Stimulated activated CD8-positive, alpha-beta memory T cell treated with anti-CD3 and anti-CD28 coated beads, Interleukin-15, amount 100 ng/mL, for 48 hours (primary cell): ENCODE data around the gene NGEF.

Experiments
- DNase-seq, 2 donors: peaks; one replicate each; pipeline ENCODE4 v3.0.0-alpha.2; 2020; ENCODE audit warnings: low read depth in 2 of 2

Gene NGEF

GRCh38 chr2:233000886-233001750 lies 11.9 kb downstream of the NGEF start:
- no peak for DNase-seq

- DNase-seq = no peak
Observed at GRCh38 chr2:232999354-232999753, 13.7 kb downstream of the NGEF start.

- DNase-seq = no peak
Observed at GRCh38 chr2:232998666-232998985, 14.4 kb downstream of the NGEF start.

- DNase-seq = no peak
Observed at GRCh38 chr2:232997749-232998665, 15.0 kb downstream of the NGEF start.

- DNase-seq = no peak
Observed at GRCh38 chr2:232994446-232994845, 18.6 kb downstream of the NGEF start.

- no peak for DNase-seq
Observed at GRCh38 chr2:232993231-232993821, 19.7 kb downstream of the NGEF start.

GRCh38 chr2:232986155-232986554 lies 26.9 kb downstream of the NGEF start:
- DNase-seq = no peak

GRCh38 chr2:232984451-232985207 lies 28.4 kb downstream of the NGEF start:
- DNase-seq = no peak

GRCh38 chr2:232983669-232984140 lies 29.4 kb downstream of the NGEF start:
- DNase-seq = no peak

- no peak for DNase-seq
Observed at GRCh38 chr2:232982926-232983668, 30.0 kb downstream of the NGEF start.

GRCh38 chr2:232981767-232982360 lies 31.2 kb downstream of the NGEF start:
- no peak for DNase-seq

- DNase-seq = no peak
Observed at GRCh38 chr2:232981356-232981755, 31.7 kb downstream of the NGEF start.

GRCh38 chr2:232980683-232981082 lies 32.4 kb downstream of the NGEF start:
- no peak for DNase-seq

GRCh38 chr2:232979871-232980461 lies 33.1 kb downstream of the NGEF start:
- DNase-seq = no peak

- no peak for DNase-seq
Observed at GRCh38 chr2:232977438-232977971, 35.6 kb downstream of the NGEF start.

- DNase-seq = no peak
Observed at GRCh38 chr2:232976666-232977437, 36.2 kb downstream of the NGEF start.

GRCh38 chr2:232976176-232976575 lies 36.9 kb downstream of the NGEF start:
- no peak for DNase-seq

- no peak for DNase-seq
Observed at GRCh38 chr2:232974396-232974795, 38.7 kb downstream of the NGEF start.

- DNase-seq = no peak
Observed at GRCh38 chr2:232973796-232974195, 39.3 kb downstream of the NGEF start.
